Measurements from ENCODE around the gene YAE1.

YAE1 gene

GRCh38 chr7:39609113-39609934 lies 43.1 kb downstream of the YAE1 start:
- peak; percentile 58 for DNase-seq

- DNase-seq, result no peak
Measured at GRCh38 chr7:39609935-39610263, 43.7 kb downstream of the YAE1 start.

DNA sequence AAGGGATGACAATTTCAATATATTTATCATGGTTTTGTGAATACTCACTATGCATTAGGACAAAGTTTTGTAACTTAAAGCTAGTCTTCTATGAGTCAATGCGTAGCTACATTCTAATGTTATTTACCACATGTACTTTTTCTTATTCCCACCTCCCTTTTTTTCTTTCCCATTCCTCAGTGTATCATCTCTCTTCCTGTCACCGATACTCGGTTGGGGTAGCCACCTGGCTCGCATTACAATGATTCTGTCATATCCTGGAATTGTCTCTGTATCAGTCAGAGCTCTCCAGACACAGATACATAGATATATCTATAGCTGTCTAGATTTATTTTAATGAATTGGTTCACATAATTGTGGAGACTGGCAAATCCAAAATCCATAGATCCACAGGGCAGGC lies 47.4 kb downstream of the YAE1 start:
- no peak for DNase-seq

DNA sequence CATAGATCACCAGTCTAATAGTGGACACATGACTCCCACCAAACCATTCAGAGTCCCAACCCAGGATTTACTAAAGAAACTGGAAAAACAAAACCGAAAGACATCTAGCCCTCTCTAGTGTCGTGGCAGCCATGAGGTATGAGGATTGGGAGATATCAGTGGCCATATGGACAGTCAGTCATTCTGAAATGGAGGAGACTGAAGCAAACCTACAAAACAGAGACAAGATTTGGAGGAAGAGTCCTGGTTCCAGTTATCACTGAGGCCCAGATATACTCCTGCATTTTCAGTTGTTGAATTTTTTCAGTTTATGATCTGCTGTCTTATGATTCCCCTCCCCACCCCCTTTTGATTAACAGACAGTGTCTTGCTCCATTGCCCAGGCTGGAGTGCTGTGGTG lies 48.1 kb downstream of the YAE1 start:
- no peak for DNase-seq

DNA sequence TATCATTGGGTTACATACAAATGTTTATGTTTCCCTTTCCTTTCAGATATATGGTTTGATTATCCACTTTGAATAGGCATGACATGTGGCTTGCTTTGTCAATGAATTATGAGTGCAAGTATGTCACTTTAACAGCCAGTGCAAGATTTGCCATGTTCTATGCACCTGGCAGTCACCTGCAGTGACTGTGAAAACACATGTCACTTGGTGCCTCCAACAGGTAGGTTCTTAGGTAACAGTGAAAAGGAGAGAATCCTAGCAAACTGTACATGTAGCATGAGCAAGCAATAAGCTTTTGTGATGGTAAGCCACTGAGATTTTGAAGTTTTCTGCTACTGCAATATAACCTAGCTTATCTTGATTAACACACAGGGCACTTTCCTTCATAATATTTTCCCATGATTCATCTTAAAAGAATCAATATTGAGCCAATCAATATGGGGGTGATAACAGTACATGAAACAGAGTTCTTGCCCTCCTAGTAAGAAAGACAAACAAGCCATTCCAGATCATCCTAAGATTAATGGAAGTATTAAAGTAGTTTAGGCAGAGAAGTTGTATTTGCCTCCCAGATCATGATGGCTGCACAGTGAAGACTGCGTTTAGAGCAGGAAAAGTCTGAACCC lies 49.3 kb downstream of the YAE1 start:
- no peak for DNase-seq

DNA sequence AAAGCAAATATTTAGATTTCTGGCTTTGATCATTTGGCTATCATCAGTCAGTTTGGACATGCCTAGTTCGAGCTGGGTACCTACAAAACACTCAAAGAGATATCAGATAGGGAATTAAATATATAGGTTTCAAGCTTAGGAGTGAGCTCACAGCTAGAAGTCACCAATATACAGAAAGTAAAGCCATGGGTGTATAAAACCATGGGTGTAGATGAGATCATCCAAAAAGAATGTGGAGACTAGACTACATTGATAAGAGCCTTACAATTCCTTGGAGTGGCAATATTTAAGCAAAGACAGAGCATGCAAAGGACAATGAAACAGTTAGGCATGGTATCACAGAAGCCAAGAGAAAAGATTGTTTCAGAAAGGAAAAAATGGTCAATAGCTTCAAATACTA lies 49.9 kb downstream of the YAE1 start:
- DNase-seq, result no peak

- DNase-seq, result no peak
Measured at GRCh38 chr7:39617005-39617404, 50.8 kb downstream of the YAE1 start.

- DNase-seq, result no peak
Measured at GRCh38 chr7:39618868-39619267, 52.7 kb downstream of the YAE1 start.

DNA sequence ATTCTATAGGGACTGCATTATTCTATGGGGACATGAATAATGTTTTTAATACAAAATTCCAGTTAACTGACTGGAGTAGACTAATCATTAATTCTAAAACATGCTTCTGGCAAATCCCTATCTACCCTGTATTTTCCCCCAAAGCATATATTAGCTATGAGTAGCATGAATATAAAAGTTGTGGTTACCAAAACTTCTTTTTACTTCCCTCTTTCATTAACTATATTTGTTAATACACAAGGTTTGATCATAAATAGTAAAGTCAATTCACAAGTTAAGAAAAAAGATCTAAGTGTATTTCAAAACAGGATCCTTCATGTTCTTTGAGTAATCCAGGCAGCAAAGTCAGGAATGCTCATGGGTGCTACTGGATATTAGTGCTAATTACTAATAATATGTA lies 54.3 kb downstream of the YAE1 start:
- no peak for DNase-seq

GRCh38 chr7:39621261-39621660 lies 55.1 kb downstream of the YAE1 start:
- no peak for DNase-seq

DNA sequence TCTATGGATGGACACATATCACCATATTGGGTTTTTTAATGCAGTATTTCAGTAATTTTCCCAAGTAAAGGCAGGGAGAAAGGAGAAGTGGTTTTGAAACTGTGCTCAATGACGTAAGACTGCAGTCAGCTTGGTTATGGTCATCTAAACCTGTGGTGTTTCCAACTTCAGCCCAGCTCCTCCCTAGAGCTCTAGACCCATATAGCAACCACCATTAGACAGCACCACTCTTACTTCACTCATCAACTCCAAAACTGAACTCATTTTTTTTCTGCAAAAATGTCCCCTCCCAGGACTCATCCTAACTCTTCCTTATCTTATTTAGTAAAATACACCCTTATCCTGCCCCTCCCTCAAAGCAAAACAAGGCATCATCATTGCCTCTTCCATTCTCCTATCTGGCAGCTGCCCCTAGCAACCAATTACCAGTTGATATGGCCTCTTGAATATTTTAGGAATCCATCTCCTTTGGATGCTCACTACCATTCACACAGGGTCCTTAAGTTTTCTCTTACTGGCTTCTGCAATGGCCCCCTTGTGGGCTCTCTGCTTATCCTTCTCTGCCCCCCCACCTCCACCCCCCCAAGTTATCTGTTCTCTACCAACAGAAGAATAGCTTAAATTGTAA lies 55.7 kb downstream of the YAE1 start:
- no peak for DNase-seq
